HG03571 (cell line): ENCODE measurements around the gene TUBD1.

ENCODE experiments used
- ATAC-seq: cut with Tn5 transposase; IDR thresholded peaks from one replicate; pipeline ENCODE4 v1.9.1; 2021; ENCODE audit not compliant: unreplicated experiment

TUBD1 gene

DNA sequence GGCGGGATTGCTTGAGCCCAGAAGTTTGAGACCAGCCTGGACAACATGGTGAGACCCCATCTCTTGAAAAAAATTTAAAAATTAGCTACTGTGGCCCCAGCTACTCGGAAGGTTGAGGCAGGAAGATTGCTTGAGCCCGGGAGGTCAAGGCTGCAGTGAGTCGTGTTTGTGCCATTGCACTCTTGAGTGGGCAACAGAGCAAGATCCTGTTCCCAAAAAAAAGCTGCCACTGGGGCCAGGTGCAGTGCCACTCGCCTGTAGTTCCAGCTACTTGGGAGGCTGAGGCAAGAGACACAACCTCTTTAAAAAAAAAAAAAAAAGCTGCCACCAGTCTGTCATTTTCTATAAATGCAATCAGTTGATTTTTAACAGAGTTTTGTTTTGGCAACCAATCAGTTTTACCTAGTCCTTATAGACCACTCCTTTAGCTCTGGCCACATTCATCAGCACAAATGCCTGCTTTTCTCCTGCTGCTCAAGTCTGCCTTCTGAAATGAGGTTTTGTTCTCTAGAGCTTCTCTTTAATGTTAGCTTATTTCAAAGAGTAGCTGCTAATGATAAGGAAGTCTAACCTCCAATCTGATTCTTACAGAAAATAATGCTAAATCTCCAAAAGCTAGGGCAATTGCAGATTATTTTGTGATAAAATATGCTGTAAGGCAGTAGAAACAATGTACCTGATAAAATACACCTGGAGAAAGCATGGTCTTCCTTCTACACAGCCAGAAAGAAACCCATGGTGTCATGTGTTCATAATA is 64.8 kb downstream of the TUBD1 start:
- no peak for ATAC-seq

DNA sequence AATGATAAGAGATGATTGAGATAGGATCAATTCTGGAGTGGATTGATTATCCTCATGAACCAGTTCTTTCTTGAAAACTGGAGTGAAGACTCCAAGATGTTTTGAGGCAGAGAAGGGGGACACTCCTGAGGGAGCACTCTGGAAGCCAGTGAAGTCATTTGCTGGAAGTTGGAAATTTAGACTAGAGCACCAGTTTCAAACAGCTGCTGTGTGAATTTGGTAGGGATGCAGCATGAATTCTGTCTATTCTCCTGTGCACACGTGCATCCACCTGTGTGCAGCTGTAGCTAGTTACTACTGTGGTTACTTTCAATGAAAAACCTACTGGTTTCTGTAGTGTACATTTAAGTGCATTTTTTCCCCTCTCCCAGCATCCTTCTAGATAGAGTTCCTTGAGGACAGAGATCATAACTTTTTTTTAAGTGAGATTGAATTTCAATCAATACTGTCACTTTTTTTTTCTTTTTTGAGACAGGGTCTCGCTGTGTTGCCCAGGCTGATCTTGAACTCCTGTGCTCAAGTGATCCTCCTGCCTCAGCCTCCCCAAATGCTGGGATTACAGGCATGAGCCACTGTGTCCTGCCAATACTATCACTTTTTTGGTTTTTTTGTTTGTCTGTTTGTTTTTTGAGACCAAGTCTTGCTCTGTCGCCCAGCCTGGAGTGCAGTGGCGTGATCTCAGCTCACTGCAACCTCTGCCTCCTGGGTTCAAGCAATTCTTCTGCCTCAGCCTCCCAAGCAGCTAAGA is 65.9 kb downstream of the TUBD1 start:
- no peak for ATAC-seq

DNA sequence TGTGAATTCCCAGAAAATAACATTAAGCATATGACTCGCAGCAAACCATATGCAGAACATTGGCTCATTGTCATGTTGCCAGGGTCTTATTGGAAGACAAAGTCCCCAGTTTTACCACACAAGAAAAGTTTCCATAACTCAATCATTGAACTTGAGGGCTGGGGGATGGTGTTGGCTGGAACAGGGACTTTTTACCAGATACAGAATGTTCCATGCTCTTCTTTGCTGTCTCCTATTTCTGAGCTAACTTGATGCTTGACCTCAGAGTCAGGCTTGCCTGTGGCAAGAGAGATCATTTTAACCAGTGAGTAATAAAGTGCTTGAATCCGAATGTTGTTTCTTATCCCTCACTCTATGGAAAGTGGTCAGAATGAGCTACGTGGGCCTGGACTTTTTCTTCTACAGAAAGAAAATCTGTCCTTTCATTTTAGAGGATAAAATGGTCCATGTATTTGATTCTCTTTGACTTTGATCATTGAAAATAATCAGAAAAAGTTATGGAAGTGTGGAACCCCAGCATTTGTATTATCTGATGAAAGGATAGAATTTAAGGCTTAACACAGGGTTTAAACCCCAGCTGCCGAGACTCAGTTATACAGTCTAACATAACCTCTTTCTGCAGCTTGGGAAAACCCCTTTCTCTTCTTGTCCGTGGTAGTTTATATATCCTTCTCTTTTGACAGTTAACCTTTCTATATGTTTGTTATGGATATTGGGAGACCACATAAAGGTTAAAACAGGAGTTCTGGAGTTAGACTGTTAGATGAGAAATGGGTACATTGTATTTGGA is 67.0 kb downstream of the TUBD1 start:
- ATAC-seq, result no peak

- ATAC-seq, result no peak
These were observed 76.8 kb downstream of the TUBD1 start for GRCh38 chr17:59815965-59816364.

DNA sequence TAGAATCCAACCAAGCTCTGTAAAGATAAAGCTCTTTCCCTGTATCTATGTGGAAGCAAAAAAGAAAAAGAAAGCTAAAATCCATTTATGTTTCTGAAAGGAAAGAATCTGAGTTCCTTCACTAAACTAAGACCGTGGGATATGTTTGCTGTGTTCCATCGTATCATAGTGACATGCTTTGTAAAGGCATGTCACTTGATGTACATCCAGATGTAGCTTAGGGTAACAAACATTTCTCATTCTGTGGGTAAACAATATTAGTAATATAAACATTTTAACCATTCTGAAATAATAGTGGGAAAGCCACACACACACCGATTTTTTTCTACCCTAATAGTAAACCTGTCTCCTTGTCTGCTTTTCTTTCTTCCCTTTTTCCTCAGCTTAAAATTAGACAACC is 78.1 kb downstream of the TUBD1 start:
- no peak for ATAC-seq

- ATAC-seq, result no peak
These were observed 78.5 kb downstream of the TUBD1 start for GRCh38 chr17:59814276-59814675.

DNA sequence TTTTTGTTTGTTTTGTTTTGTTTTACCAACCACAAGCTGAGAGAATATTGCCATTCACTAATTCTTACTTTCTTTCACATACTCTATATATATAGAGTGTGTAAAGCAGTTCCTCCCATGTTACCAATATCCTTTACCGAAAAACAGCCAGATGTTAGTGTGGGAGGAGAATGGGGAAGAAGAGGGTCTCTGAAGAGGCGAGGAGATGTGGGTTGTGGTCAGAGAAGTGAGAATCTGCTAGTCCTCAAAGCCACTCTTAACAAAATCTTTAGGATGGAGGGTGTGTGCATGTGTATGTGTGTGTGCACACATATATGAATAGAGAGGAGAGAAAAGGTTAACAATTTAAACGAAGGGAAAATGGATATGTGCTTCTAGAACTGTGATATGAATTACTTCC is 80.6 kb downstream of the TUBD1 start:
- ATAC-seq, result no peak

- no peak for ATAC-seq
These were observed 81.5 kb downstream of the TUBD1 start for GRCh38 chr17:59811209-59811608.

GRCh38 chr17:59810894-59811153 is 81.9 kb downstream of the TUBD1 start:
- no peak for ATAC-seq
